ENCODE measurements around the gene PRKAG1. TPM values are rescaled to one million over a fixed set of nuclear protein-coding genes. Genes with fewer than 3 reads are reported as not detected.
A peak's percentile ranks its signal among the peaks of the same experiment; 100 is the strongest.

PRKAG1 gene
- total and polyA plus RNA-seq, 7 donors = 48.6 to 71.3 (median 61.3) TPM

GRCh38 chr12:49017891-49018260 lies 700 bp downstream of the PRKAG1 start:
- peaks cover 0 to 29% (median 18%) of the 10 kb centered on the region in 4 donors for H3K4me1 ChIP-seq
- no peak for TF ChIP-seq EP300 (IDR thresholded peaks at IDR 0.05)
- peak in 1 of 4 experiments; percentile 23 for TF ChIP-seq CTCF (IDR thresholded peaks at IDR 0.05)
- WGBS, 2 donors = 1% methylated on average over 8 of the region's 8 CpGs
- peaks cover 15 to 28% (median 24%) of the 10 kb centered on the region in 4 donors for H3K36me3 ChIP-seq
- intact Hi-C loops (cut with DNase I) = loop anchor here (10.0 kb wide), 1 partner anchor 303 kb away; the partner anchor contains the start of gene CCNT1
- peak overlapping the region; percentile 89 to 95 (median 92) for H3K27ac ChIP-seq
- no peaks in the 10 kb centered on the region for H3K9me3 ChIP-seq
- H3K27me3 ChIP-seq = no peaks in the 10 kb centered on the region
- H3K4me3 ChIP-seq = peak overlapping the region; percentile 65 to 95 (median 82)
- peak; percentile 70 for DNase-seq

- Histone ChIP-seq H3K27ac (no peak overlapping the region), H3K4me1 (peaks cover 0 to 28% (median 18%) of the 10 kb centered on the region in 4 donors), H3K36me3 (peaks cover 0 to 30% (median 23%) of the 10 kb centered on the region in 4 donors), H3K4me3 (no peak overlapping the region), H3K27me3 (peaks cover 0 to 2% (median 0%) of the 10 kb centered on the region in 3 donors), H3K9me3 (no peaks in the 10 kb centered on the region)
- WGBS, 2 donors = 95 to 97% methylated on average over 1 of the region's 1 CpG
- DNase-seq = no peak
- intact Hi-C loops (cut with DNase I) = loop anchor here (10.0 kb wide), 1 partner anchor 300 kb away; the partner anchor contains the start of gene CCNT1
- TF ChIP-seq POLR2A (IDR thresholded peaks at IDR 0.05) = no peak
- no peak for TF ChIP-seq CTCF (IDR thresholded peaks at IDR 0.05)
- TF ChIP-seq EP300 (IDR thresholded peaks at IDR 0.05) = no peak
- TF ChIP-seq POLR2AphosphoS5 (IDR thresholded peaks at IDR 0.05) = no peak
These were observed 3.4 kb downstream of the PRKAG1 start for GRCh38 chr12:49015196-49015595.

- Histone ChIP-seq H3K4me1 (peaks cover 0 to 22% (median 16%) of the 10 kb centered on the region in 4 donors), H3K27me3 (peaks cover 0 to 5% (median 0%) of the 10 kb centered on the region in 3 donors), H3K4me3 (no peak overlapping the region), H3K27ac (no peak overlapping the region), H3K9me3 (no peaks in the 10 kb centered on the region), H3K36me3 (peaks cover 0 to 36% (median 24%) of the 10 kb centered on the region in 4 donors)
- DNase-seq = no peak
- TF ChIP-seq EP300 (IDR thresholded peaks at IDR 0.05) (no peak), CTCF (IDR thresholded peaks at IDR 0.05) (no peak), POLR2AphosphoS5 (IDR thresholded peaks at IDR 0.05) (no peak), POLR2A (IDR thresholded peaks at IDR 0.05) (no peak)
- intact Hi-C loops (cut with DNase I) = loop anchor here (10.0 kb wide), 1 partner anchor 300 kb away; the partner anchor contains the start of gene CCNT1
- WGBS, 2 donors = 70 to 75% methylated on average over 1 of the region's 1 CpG
These were observed 4.0 kb downstream of the PRKAG1 start for GRCh38 chr12:49014547-49014946.

GRCh38 chr12:49013428-49013827 lies 5.1 kb downstream of the PRKAG1 start:
- H3K4me3 ChIP-seq = no peak overlapping the region
- WGBS, 2 donors = 94 to 95% methylated on average over 3 of the region's 3 CpGs
- no peak for DNase-seq
- H3K27me3 ChIP-seq = peaks cover 0 to 14% (median 0%) of the 10 kb centered on the region in 3 donors
- TF ChIP-seq CTCF (IDR thresholded peaks at IDR 0.05) = no peak
- no peak for TF ChIP-seq POLR2A (IDR thresholded peaks at IDR 0.05)
- TF ChIP-seq EP300 (IDR thresholded peaks at IDR 0.05) = no peak
- no peak for TF ChIP-seq POLR2AphosphoS5 (IDR thresholded peaks at IDR 0.05)
- no peaks in the 10 kb centered on the region for H3K9me3 ChIP-seq
- H3K4me1 ChIP-seq = peaks cover 0 to 15% (median 11%) of the 10 kb centered on the region in 4 donors
- peaks cover 0 to 48% (median 24%) of the 10 kb centered on the region in 4 donors for H3K36me3 ChIP-seq
- intact Hi-C loops (cut with DNase I) = loop anchor here (10.0 kb wide), 1 partner anchor 299 kb away; the partner anchor contains the start of gene CCNT1
- H3K27ac ChIP-seq = no peak overlapping the region
